Measurements from ENCODE around the gene TSTD1.

Gene TSTD1

DNA sequence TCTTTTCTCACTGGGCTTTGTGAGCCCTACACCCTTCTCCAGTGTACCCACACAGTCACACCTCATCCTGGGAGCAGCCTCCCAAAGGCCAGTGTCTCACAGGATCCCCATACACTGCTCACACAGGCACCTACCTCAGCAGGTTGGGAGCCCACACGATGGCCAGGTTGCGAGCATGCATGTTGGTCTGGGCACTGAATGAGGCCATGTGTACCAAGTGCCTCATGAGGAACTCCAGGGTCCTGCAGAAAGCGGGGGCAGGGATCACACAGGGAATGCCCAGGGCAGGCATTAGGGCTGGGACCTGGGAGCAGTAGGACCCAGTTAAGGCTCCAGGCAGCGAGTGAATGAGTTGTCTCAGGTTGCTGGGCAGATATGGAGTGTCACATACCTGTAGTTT, 15.5 kb upstream of the TSTD1 start:
- peaks cover 39% of the 10 kb centered on the region for H3K36me3 ChIP-seq (replicated peaks; ENCODE audit: insufficient read depth, low read length)
- no peak overlapping the region for H3K9ac ChIP-seq (ENCODE audit: low read length)
- no peak overlapping the region for H3K4me3 ChIP-seq (ENCODE audit: low read length)
- peaks cover 41% of the 10 kb centered on the region for H3K79me2 ChIP-seq (ENCODE audit: low read length)
- 0 out of 2 replicates have a peak, but pooled peaks cover 1% of the 10 kb centered on the region for H3F3A ChIP-seq (ENCODE audit: insufficient read depth, low read length)
- no peaks in the 10 kb centered on the region for H4K20me1 ChIP-seq (ENCODE audit: insufficient read depth, low read length)
- peaks cover 1% of the 10 kb centered on the region for H3K4me1 ChIP-seq (ENCODE audit: low read length)
- H3K9me2 ChIP-seq (replicated peaks; ENCODE audit: insufficient read depth, low read length): no peaks in the 10 kb centered on the region
- H3K9me3 ChIP-seq (replicated peaks; ENCODE audit: insufficient read depth, low read length): no peaks in the 10 kb centered on the region
- H3K4me2 ChIP-seq (ENCODE audit: low read depth, low read length): no peak overlapping the region
- no peaks in the 10 kb centered on the region for H3K27me3 ChIP-seq (replicated peaks; ENCODE audit: insufficient read depth, low read length)
- DNase-seq: no peak
- TF ChIP-seq EZH2 (optimal IDR thresholded peaks at IDR 0.05; ENCODE audit: low read depth, low read length) (no peak), EZH2phosphoT487 (IDR thresholded peaks at IDR 0.05; ENCODE audit: low read length) (no peak)
- TF ChIP-seq, protein P1, sequence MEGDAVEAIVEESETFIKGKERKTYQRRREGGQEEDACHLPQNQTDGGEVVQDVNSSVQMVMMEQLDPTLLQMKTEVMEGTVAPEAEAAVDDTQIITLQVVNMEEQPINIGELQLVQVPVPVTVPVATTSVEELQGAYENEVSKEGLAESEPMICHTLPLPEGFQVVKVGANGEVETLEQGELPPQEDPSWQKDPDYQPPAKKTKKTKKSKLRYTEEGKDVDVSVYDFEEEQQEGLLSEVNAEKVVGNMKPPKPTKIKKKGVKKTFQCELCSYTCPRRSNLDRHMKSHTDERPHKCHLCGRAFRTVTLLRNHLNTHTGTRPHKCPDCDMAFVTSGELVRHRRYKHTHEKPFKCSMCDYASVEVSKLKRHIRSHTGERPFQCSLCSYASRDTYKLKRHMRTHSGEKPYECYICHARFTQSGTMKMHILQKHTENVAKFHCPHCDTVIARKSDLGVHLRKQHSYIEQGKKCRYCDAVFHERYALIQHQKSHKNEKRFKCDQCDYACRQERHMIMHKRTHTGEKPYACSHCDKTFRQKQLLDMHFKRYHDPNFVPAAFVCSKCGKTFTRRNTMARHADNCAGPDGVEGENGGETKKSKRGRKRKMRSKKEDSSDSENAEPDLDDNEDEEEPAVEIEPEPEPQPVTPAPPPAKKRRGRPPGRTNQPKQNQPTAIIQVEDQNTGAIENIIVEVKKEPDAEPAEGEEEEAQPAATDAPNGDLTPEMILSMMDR (IDR thresholded peaks at IDR 0.05; ENCODE audit: low read length): no peak
- no peak overlapping the region for H3K27ac ChIP-seq (ENCODE audit: low read length)
- no peak overlapping the region for H2AFZ ChIP-seq (ENCODE audit: low read length)

DNA sequence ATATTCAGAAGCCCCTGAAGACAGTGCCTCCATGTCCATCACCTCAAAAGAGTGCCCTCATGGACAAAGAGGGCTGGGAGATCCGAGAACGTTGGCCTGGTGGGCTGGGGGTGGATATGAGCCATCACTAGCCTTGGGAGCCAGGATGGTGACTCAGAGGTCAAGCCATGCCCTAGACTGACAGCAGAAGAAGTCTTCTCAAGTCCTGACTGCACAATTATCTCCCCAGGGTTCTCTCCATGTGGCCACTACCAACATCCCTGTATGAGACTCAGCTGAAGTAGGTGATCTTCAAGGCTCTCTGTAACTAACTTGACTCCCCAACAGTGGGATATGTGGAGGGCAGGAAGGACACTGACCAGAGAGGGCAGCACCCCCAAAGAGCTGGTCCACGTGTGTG, 14.1 kb upstream of the TSTD1 start:
- H2AFZ ChIP-seq (ENCODE audit: low read length): no peak overlapping the region
- no peaks in the 10 kb centered on the region for H3K9me2 ChIP-seq (replicated peaks; ENCODE audit: insufficient read depth, low read length)
- H3K9me3 ChIP-seq (replicated peaks; ENCODE audit: insufficient read depth, low read length): no peaks in the 10 kb centered on the region
- H3K9ac ChIP-seq (ENCODE audit: low read length): no peak overlapping the region
- DNase-seq: no peak
- no peaks in the 10 kb centered on the region for H3K27me3 ChIP-seq (replicated peaks; ENCODE audit: insufficient read depth, low read length)
- peaks cover 30% of the 10 kb centered on the region for H3K79me2 ChIP-seq (ENCODE audit: low read length)
- H4K20me1 ChIP-seq (ENCODE audit: insufficient read depth, low read length): no peaks in the 10 kb centered on the region
- H3K4me1 ChIP-seq (ENCODE audit: low read length): no peaks in the 10 kb centered on the region
- peaks cover 14% of the 10 kb centered on the region; the same call in 1 of the 2 replicates for H3F3A ChIP-seq (ENCODE audit: insufficient read depth, low read length)
- H3K27ac ChIP-seq (ENCODE audit: low read length): no peak overlapping the region
- H3K36me3 ChIP-seq (replicated peaks; ENCODE audit: insufficient read depth, low read length): peaks cover 39% of the 10 kb centered on the region
- no peak overlapping the region for H3K4me3 ChIP-seq (ENCODE audit: low read length)
- TF ChIP-seq EZH2phosphoT487 (IDR thresholded peaks at IDR 0.05; ENCODE audit: low read length): no peak
- no peak for TF ChIP-seq EZH2 (optimal IDR thresholded peaks at IDR 0.05; ENCODE audit: low read depth, low read length)
- TF ChIP-seq, protein P1 (IDR thresholded peaks at IDR 0.05; ENCODE audit: low read length): no peak
- H3K4me2 ChIP-seq (ENCODE audit: low read depth, low read length): no peak overlapping the region

DNA sequence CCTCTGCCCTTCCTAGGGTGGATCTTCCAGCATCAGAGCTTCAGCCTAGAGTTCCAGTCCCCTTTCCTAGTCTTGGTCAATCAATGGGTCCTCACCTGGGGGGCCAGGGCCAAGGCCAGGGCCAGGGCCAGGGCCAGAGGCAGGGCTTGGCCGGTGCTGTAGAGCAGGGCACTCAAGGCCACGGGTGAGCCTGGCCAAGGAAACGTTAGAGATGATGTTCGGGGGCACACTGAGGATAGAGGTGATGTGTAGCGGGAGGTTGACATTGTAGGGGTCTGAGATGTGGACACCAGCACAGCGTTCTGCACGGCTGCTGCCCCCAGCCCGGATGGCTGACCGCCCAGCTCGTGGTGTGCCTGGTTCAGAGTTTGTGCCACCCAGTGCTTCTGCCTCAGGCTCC, 12.5 kb upstream of the TSTD1 start:
- Histone ChIP-seq H3K9me2 (replicated peaks; ENCODE audit: insufficient read depth, low read length) (no peaks in the 10 kb centered on the region), H3K36me3 (replicated peaks; ENCODE audit: insufficient read depth, low read length) (peaks cover 28% of the 10 kb centered on the region)

More for the DNA sequence above, 12.5 kb upstream of the TSTD1 start:
- H3K9ac ChIP-seq (ENCODE audit: low read length): no peak overlapping the region
- no peaks in the 10 kb centered on the region for H3K27me3 ChIP-seq (replicated peaks; ENCODE audit: insufficient read depth, low read length)
- peaks cover 31% of the 10 kb centered on the region for H3F3A ChIP-seq (ENCODE audit: insufficient read depth, low read length)
- no peak overlapping the region for H2AFZ ChIP-seq (ENCODE audit: low read length)
- H3K79me2 ChIP-seq (ENCODE audit: low read length): peaks cover 14% of the 10 kb centered on the region
- H3K27ac ChIP-seq (ENCODE audit: low read length): no peak overlapping the region
- H3K9me3 ChIP-seq (replicated peaks; ENCODE audit: insufficient read depth, low read length): no peaks in the 10 kb centered on the region
- DNase-seq: no peak
- H3K4me2 ChIP-seq (ENCODE audit: low read depth, low read length): no peak overlapping the region
- peaks cover 13% of the 10 kb centered on the region for H3K4me1 ChIP-seq (ENCODE audit: low read length)
- no peaks in the 10 kb centered on the region for H4K20me1 ChIP-seq (ENCODE audit: insufficient read depth, low read length)
- no peak for TF ChIP-seq EZH2 (optimal IDR thresholded peaks at IDR 0.05; ENCODE audit: low read depth, low read length)
- TF ChIP-seq EZH2phosphoT487 (IDR thresholded peaks at IDR 0.05; ENCODE audit: low read length): no peak
- TF ChIP-seq, protein P1 (IDR thresholded peaks at IDR 0.05; ENCODE audit: low read length): no peak
- no peak overlapping the region for H3K4me3 ChIP-seq (ENCODE audit: low read length)

Data from MM.1S (cell line).